B cell (primary cell): ENCODE results near the gene COL26A1. TPM values are rescaled to one million over a fixed set of nuclear protein-coding genes. Genes with fewer than 3 reads are reported as not detected.

ENCODE experiments used
- ATAC-seq: fragments of 200-7000 bp; cut with Tn5 transposase; one replicate; pipeline ENCODE4 v1.10.0; 2021; ENCODE audit warnings: low read depth, mild to moderate bottlenecking, moderate number of reproducible peaks, moderate library complexity
- CTCF ChIA-PET: fragments of 350-600 bp; sonication (Branson Sonifier 250); formaldehyde crosslinking; loops from one replicate; lab custom pipeline; 2021; ENCODE audit warnings: antibody characterized with exemption, inconsistent platforms; lab: Charles Lee
- POLR2A ChIA-PET: fragments of 350-600 bp; sonication (Branson Sonifier 250); formaldehyde crosslinking; loops from one replicate; lab custom pipeline; 2021; ENCODE audit warnings: antibody characterized with exemption; lab: Charles Lee
- DNase-seq: peaks from one replicate; pipeline ENCODE4 v3.0.0; 2013
- H2AFZ ChIP-seq: 2 replicates; pipeline ENCODE4 v1.6.1; 2012; ENCODE audit warnings: mild to moderate bottlenecking, low read depth, low read length; ENCODE audit not compliant: insufficient read depth, poor library complexity, severe bottlenecking
- H3K27ac ChIP-seq, 2 donors: 1 replicate in 1 of 2; 2 replicates in 1 of 2; pipeline ENCODE4 v1.5.1; 2012 to 2013; ENCODE audit warnings: low read length in 2 of 2, mild to moderate bottlenecking in 2 of 2, moderate library complexity in 1 of 2
- H3K27me3 ChIP-seq, 4 experiments: fragments of 200-600 bp in 1 of 4; sonication (generic) in 1 of 4; replicated peaks in 1 of 4; 1 replicate in 2 of 4; 2 replicates in 2 of 4; pipeline versions ENCODE4 v1.6.1 to v1.7.0; 2013 to 2016; ENCODE audit warnings: low read length in 3 of 4, mild to moderate bottlenecking in 2 of 4, mixed read lengths in 1 of 4, moderate library complexity in 1 of 4; ENCODE audit not compliant: insufficient read depth in 4 of 4, control insufficient read depth in 3 of 4; ENCODE audit errors: control extremely low read depth in 1 of 4
- H3K36me3 ChIP-seq, 2 experiments: replicated peaks in 1 of 2; 1 replicate in 1 of 2; 2 replicates in 1 of 2; pipeline versions ENCODE4 v1.6.1 to v1.7.1; 2013; ENCODE audit warnings: low read length in 1 of 2; ENCODE audit not compliant: insufficient read depth in 2 of 2, control insufficient read depth in 1 of 2; ENCODE audit errors: control extremely low read depth in 1 of 2, extremely low read depth in 1 of 2
- H3K4me1 ChIP-seq, 2 donors: fragments of 200-600 bp in 1 of 2; sonication (generic) in 1 of 2; 1 replicate in 1 of 2; 2 replicates in 1 of 2; pipeline versions ENCODE4 v1.5.1 to v1.6.1; 2013 to 2017; ENCODE audit warnings: low read length in 2 of 2; ENCODE audit not compliant: control insufficient read depth in 2 of 2, insufficient read depth in 2 of 2
- H3K4me2 ChIP-seq: replicated peaks from 2 replicates; pipeline ENCODE3; 2012; ENCODE audit warnings: mild to moderate bottlenecking, low read depth, low read length; ENCODE audit not compliant: poor library complexity, severe bottlenecking
- H3K4me3 ChIP-seq, 5 experiments: fragments of 200-600 bp in 1 of 5; sonication (generic) in 1 of 5; 1 replicate in 3 of 5; 2 replicates in 2 of 5; pipeline versions ENCODE4 v1.5.1 to v1.7.0; 2011 to 2016; ENCODE audit warnings: low read length in 4 of 5, mild to moderate bottlenecking in 4 of 5, low read depth in 2 of 5, control low read depth in 1 of 5, moderate library complexity in 1 of 5; ENCODE audit not compliant: insufficient read depth in 1 of 5; ENCODE audit errors: control extremely low read depth in 1 of 5, extremely low read depth in 1 of 5
- H3K79me2 ChIP-seq: fragments of 200-600 bp; sonication (generic); one replicate; pipeline ENCODE4 v1.6.0; 2016; ENCODE audit warnings: low read length; ENCODE audit not compliant: control insufficient read depth, insufficient read depth
- H3K9ac ChIP-seq: fragments of 200-600 bp; sonication (generic); 2 replicates; pipeline ENCODE4 v1.6.1; 2017; ENCODE audit warnings: mild to moderate bottlenecking, low read length, moderate library complexity
- H3K9me3 ChIP-seq, 3 donors: one replicate each; pipeline versions ENCODE4 v1.6.1 to v1.7.1; 2013; ENCODE audit warnings: low read length in 2 of 3; ENCODE audit not compliant: control insufficient read depth in 2 of 3, insufficient read depth in 1 of 3; ENCODE audit errors: control extremely low read depth in 1 of 3
- H4K20me1 ChIP-seq: 2 replicates; pipeline ENCODE4 v1.6.0; 2012; ENCODE audit warnings: mild to moderate bottlenecking, low read length; ENCODE audit not compliant: insufficient read depth, control insufficient read depth, poor library complexity, severe bottlenecking
- H3K27ac Mint-ChIP-seq: one replicate; pipeline ENCODE4 v1.8.0; 2021; ENCODE audit warnings: mixed read lengths
- H3K27me3 Mint-ChIP-seq: one replicate; pipeline ENCODE4 v1.8.0; 2021; ENCODE audit warnings: mixed read lengths
- H3K4me1 Mint-ChIP-seq: one replicate; pipeline ENCODE4 v1.8.0; 2021; ENCODE audit warnings: mixed read lengths
- H3K4me3 Mint-ChIP-seq: one replicate; pipeline ENCODE4 v1.8.0; 2021; ENCODE audit warnings: mixed read lengths
- H3K9me3 Mint-ChIP-seq: one replicate; pipeline ENCODE4 v1.8.0; 2022; ENCODE audit warnings: mixed read lengths; ENCODE audit not compliant: insufficient read depth
- EZH2 ChIP-seq: IDR thresholded peaks from 2 replicates; pipeline ENCODE4 v1.6.1; 2012; ENCODE audit warnings: borderline replicate concordance, low read depth, mild to moderate bottlenecking, moderate library complexity, low read length; ENCODE audit not compliant: insufficient read depth, poor library complexity, severe bottlenecking
- WGBS: methylation state at CpG from one replicate; pipeline ENCODE4 v1.1.5; 2013; ENCODE audit warnings: missing lambda C conversion rate; ENCODE audit not compliant: insufficient coverage; 5-methylcytosine and 5-hydroxymethylcytosine counted together
- intact Hi-C: fragments of 100-400 bp; cut with micrococcal nuclease; formaldehyde crosslinking; loops from one replicate; pipeline ENCODE4 v1.10.0; 2022
- polyA plus RNA-seq: library from polyadenylated mRNA; depleted of rRNA; stranded (reverse); fragments of >200 nt; gene quantifications from 2 replicates; pipeline ENCODE4 v1.2.3, GENCODE V29; 2012
- total RNA-seq, 2 donors: library from RNA; stranded (reverse); fragments of 120-200 nt in 1 of 2; gene quantifications; 1 replicate in 1 of 2; 2 replicates in 1 of 2; pipeline versions ENCODE4 v1.2.3 to v1.2.4, GENCODE V29; 2013 to 2022
- TF ChIP-seq, protein P1 (sequence below): fragments of 200-600 bp; IDR thresholded peaks from one replicate; pipeline ENCODE4 v1.8.0; 2022; ENCODE audit warnings: antibody characterized with exemption, mild to moderate bottlenecking

COL26A1 gene
- total and polyA plus RNA-seq, 2 donors (not counting 1 experiment from before 2014, with no cell fraction given): not detected

DNA sequence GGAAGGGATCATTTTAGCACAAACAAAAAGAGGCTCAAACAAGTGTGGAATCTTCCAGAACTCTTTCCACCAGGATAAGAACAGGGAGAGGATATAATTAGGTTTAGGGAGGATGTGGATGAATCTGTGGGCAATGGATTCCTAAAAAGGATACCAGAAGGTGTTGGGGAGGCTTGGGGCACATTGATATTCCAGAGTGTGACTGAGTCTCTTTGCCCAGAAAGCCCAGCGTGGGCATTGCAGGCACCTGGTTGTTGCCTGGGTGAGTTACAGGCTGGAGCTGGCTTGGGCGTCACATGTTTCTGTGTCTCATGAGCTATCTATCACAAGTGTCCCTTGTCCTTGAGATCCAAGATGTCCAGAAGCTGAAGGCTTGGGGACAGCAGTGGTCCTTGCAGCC lies 3.3 kb downstream of the COL26A1 start:
- POLR2A ChIA-PET: no interaction called here
- H3K27ac Mint-ChIP-seq: no peak overlapping the region
- no peaks in the 10 kb centered on the region for H3K9me3 Mint-ChIP-seq
- H4K20me1 ChIP-seq: no peaks in the 10 kb centered on the region
- DNase-seq (no peak), ATAC-seq (no peak)
- no peaks in the 10 kb centered on the region for H3K79me2 ChIP-seq
- no peak overlapping the region for H2AFZ ChIP-seq
- CTCF ChIA-PET: interaction anchor here (1.8 to 8.2 kb wide), 3 partner anchors 46 to 142 kb away, joined by 11 to 83 read pairs (median 28); no protein-coding TSS in a partner anchor
- H3K9me3 ChIP-seq: peaks cover 0 to 12% (median 0%) of the 10 kb centered on the region in 3 donors
- H3K27ac ChIP-seq: no peak overlapping the region
- peaks cover 38% of the 10 kb centered on the region for H3K27me3 Mint-ChIP-seq
- H3K4me1 Mint-ChIP-seq: peaks cover 19% of the 10 kb centered on the region
- intact Hi-C loops: loop anchor here (2.0 kb wide), 1 partner anchor 25 kb away; no protein-coding TSS in a partner anchor
- H3K27me3 ChIP-seq: peaks cover 0 to 32% (median 11%) of the 10 kb centered on the region in 4 experiments
- H3K9ac ChIP-seq: no peak overlapping the region
- TF ChIP-seq, protein P1, sequence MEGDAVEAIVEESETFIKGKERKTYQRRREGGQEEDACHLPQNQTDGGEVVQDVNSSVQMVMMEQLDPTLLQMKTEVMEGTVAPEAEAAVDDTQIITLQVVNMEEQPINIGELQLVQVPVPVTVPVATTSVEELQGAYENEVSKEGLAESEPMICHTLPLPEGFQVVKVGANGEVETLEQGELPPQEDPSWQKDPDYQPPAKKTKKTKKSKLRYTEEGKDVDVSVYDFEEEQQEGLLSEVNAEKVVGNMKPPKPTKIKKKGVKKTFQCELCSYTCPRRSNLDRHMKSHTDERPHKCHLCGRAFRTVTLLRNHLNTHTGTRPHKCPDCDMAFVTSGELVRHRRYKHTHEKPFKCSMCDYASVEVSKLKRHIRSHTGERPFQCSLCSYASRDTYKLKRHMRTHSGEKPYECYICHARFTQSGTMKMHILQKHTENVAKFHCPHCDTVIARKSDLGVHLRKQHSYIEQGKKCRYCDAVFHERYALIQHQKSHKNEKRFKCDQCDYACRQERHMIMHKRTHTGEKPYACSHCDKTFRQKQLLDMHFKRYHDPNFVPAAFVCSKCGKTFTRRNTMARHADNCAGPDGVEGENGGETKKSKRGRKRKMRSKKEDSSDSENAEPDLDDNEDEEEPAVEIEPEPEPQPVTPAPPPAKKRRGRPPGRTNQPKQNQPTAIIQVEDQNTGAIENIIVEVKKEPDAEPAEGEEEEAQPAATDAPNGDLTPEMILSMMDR: no peak
- TF ChIP-seq EZH2: no peak
- no peak overlapping the region for H3K4me3 ChIP-seq
- 91% methylated on average over 2 of the region's 2 CpGs for WGBS
- H3K36me3 ChIP-seq: no peaks in the 10 kb centered on the region
- H3K4me2 ChIP-seq: no peak overlapping the region
- H3K4me1 ChIP-seq: peaks cover 10 to 27% of the 10 kb centered on the region in 2 donors
- no peak overlapping the region for H3K4me3 Mint-ChIP-seq

GRCh38 chr7:101367676-101368075 lies 5.0 kb downstream of the COL26A1 start:
- Mint-ChIP-seq H3K4me3 (no peak overlapping the region), H3K4me1 (peaks cover 18% of the 10 kb centered on the region), H3K27me3 (peaks cover 43% of the 10 kb centered on the region), H3K27ac (no peak overlapping the region), H3K9me3 (no peaks in the 10 kb centered on the region)
- intact Hi-C loops: no loop called here
- Histone ChIP-seq H3K36me3 (no peaks in the 10 kb centered on the region), H2AFZ (no peak overlapping the region), H3K27me3 (peaks cover 0 to 25% (median 5%) of the 10 kb centered on the region in 4 experiments), H3K9ac (no peak overlapping the region), H3K4me2 (no peak overlapping the region), H3K79me2 (no peaks in the 10 kb centered on the region), H4K20me1 (no peaks in the 10 kb centered on the region), H3K27ac (no peak overlapping the region), H3K9me3 (peaks cover 0 to 8% (median 0%) of the 10 kb centered on the region in 3 donors), H3K4me1 (peaks cover 10 to 24% of the 10 kb centered on the region in 2 donors), H3K4me3 (no peak overlapping the region)
- no CpG with 5 or more reads among the region's 1 CpG for WGBS
- TF ChIP-seq, protein P1: no peak
- TF ChIP-seq EZH2: no peak
- ATAC-seq (no peak), DNase-seq (no peak)
- CTCF ChIA-PET: interaction anchor here (0.9 to 8.2 kb wide), 6 partner anchors 27 to 71 kb away, joined by 3 to 83 read pairs (median 4); no protein-coding TSS in a partner anchor
- POLR2A ChIA-PET: no interaction called here
